ENCODE results near the gene TBCE.

The TBCE gene

DNA sequence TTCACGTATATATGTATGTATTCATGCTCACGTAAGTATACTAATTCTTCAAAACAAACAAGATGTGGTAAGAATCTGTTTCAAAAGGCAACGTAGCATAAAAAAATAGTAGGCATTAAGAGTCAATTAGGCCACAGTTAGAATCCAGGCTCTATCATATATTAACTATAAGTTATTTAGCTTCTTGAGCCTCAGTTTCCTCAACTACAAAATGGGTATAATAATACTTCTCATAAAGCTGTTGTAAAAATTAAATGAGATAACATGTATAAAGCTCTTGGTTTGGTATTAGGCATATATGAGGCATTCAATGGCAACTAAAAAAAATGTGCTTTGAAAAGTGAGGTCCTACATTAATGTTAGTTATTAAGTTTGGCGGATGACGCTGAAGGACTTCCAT is 127.8 kb downstream of the TBCE start:
- no peaks in the 10 kb centered on the region for H3K4me1 ChIP-seq (ENCODE audit: control insufficient read depth in 1 of 2, insufficient read depth in 1 of 2, low read depth in 1 of 2, low read length in 1 of 2)
- no peak overlapping the region for H3K27ac ChIP-seq
- no peak overlapping the region for H3K4me3 ChIP-seq (ENCODE audit: low read depth in 1 of 2, low read length in 1 of 2)
- H3K27me3 ChIP-seq: no peaks in the 10 kb centered on the region
- H3K9me3 ChIP-seq: no peaks in the 10 kb centered on the region
- TF ChIP-seq, protein P1, sequence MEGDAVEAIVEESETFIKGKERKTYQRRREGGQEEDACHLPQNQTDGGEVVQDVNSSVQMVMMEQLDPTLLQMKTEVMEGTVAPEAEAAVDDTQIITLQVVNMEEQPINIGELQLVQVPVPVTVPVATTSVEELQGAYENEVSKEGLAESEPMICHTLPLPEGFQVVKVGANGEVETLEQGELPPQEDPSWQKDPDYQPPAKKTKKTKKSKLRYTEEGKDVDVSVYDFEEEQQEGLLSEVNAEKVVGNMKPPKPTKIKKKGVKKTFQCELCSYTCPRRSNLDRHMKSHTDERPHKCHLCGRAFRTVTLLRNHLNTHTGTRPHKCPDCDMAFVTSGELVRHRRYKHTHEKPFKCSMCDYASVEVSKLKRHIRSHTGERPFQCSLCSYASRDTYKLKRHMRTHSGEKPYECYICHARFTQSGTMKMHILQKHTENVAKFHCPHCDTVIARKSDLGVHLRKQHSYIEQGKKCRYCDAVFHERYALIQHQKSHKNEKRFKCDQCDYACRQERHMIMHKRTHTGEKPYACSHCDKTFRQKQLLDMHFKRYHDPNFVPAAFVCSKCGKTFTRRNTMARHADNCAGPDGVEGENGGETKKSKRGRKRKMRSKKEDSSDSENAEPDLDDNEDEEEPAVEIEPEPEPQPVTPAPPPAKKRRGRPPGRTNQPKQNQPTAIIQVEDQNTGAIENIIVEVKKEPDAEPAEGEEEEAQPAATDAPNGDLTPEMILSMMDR (IDR thresholded peaks at IDR 0.05): no peak
- H3K36me3 ChIP-seq: no peaks in the 10 kb centered on the region

DNA sequence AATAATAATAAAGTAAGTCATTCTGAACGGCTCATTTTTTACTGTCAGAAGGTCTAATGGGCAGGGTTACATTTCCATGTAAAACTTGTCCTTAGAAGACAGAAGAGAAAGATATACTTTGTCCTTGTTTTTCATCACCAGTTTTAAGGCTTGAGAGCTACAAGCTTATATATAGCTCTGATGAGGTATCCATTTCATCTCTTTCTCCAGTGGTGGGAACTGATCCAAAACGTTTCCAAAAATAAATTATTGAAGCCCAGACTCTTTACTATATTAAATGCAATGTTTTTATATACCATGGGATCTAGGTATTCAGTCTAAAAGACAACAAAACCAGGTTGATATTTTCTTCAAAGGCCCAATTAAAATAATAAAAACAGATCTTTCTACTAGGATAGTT is 128.3 kb downstream of the TBCE start:
- no peak overlapping the region for H3K27ac ChIP-seq
- TF ChIP-seq, protein P1 (IDR thresholded peaks at IDR 0.05): no peak
- no peaks in the 10 kb centered on the region for H3K36me3 ChIP-seq
- H3K4me3 ChIP-seq (ENCODE audit: low read depth in 1 of 2, low read length in 1 of 2): no peak overlapping the region
- H3K9me3 ChIP-seq: no peaks in the 10 kb centered on the region
- no peaks in the 10 kb centered on the region for H3K4me1 ChIP-seq (ENCODE audit: control insufficient read depth in 1 of 2, insufficient read depth in 1 of 2, low read depth in 1 of 2, low read length in 1 of 2)
- no peaks in the 10 kb centered on the region for H3K27me3 ChIP-seq

DNA sequence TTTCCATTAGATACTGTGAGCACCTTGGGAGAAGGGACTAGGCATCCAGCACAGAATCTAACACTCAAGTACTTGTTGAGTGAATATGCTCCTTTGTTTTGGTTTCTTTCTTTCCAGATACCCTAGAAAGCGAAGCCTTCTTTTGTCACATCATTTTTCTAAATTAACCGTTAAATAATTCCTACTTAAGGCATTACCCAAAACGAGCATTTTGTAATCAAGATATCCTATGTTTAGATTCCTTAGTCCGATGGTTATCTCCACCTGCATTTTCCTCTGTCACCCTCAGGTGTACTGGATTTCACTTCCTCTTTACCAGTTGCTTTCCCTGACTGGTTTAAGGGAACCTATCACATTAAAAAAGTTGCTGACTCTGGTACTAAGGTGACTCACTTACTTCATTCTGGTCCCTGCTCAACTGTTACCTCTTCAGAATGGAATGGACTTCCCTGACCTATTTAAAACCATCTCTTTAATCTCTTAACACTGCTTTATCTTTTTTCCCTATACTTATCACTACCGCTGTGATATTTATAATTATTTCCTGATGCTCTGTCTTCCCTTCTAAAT is 133.8 kb downstream of the TBCE start:
- Histone ChIP-seq H3K4me3 (ENCODE audit: low read depth in 1 of 2, low read length in 1 of 2) (no peak overlapping the region), H3K27ac (no peak overlapping the region), H3K27me3 (peaks cover 8% of the 10 kb centered on the region), H3K9me3 (no peaks in the 10 kb centered on the region), H3K4me1 (ENCODE audit: control insufficient read depth in 1 of 2, insufficient read depth in 1 of 2, low read depth in 1 of 2, low read length in 1 of 2) (peaks cover 26 to 29% of the 10 kb centered on the region in 2 experiments), H3K36me3 (no peaks in the 10 kb centered on the region)
- TF ChIP-seq, protein P1 (IDR thresholded peaks at IDR 0.05): no peak
